ENCODE data around the gene ANGPTL3.
"Not testable (repeated sequence)": the region's sequence is repeated elsewhere in the genome, so short reads cannot be mapped to it uniquely, and the experiment has no call there.

The ANGPTL3 gene

DNA sequence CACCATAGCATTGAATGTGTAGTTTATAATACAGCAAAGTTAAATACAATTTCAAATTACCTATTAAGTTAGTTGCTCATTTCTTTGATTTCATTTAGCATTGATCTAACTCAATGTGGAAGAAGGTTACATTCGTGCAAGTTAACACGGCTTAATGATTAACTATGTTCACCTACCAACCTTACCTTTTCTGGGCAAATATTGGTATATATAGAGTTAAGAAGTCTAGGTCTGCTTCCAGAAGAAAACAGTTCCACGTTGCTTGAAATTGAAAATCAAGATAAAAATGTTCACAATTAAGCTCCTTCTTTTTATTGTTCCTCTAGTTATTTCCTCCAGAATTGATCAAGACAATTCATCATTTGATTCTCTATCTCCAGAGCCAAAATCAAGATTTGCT is at the start of gene ANGPTL3:
TSS of gene ANGPTL3 (plus strand) at position 240 of the 400 bp plus-strand sequence. CDS start at position 287, 47 bp downstream.
- in situ Hi-C loops (cut with MboI; ENCODE audit: low sequenced_read_pairs) = no loop called here

GRCh38 chr1:62561306-62561705 is 36.0 kb upstream of the ANGPTL3 start:
- in situ Hi-C loops (cut with MboI; ENCODE audit: low sequenced_read_pairs) = no loop called here

DNA sequence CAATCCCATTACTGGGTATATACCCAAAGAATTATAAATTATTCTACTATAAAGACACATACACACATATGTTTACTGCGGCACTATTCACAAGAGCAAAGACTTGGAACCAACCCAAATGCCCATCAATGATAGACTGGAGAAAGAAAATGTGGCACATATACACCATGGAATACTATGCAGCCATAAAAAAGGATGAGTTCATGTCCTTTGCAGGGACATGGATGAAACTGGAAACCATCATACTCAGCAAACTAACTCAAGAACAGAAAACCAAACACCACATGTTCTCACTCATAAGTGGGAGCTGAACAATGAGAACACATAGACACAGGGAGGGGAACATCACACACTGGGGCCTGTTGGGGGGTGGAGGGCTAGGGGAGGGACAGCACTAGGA is 30.1 kb upstream of the ANGPTL3 start:
- in situ Hi-C loops (cut with MboI; ENCODE audit: low sequenced_read_pairs) = not testable (repeated sequence)

DNA sequence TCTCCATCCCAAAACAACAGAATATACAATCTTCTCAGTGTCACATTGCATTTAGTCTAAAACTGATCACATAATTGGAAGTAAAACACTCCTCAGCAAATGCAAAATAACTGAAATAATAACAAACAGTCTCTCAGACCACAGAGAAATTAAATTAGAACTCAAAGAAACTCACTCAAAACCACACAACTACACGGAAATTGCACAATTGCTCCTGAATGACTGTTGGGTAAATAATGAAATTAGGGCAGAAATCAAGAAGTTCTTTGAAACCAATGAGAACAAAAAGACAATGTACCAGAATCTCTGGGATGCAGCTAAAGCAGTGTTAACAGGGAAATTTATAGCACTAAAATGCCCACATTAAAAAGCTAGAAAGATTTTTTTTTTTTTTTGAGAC is 29.4 kb upstream of the ANGPTL3 start:
- in situ Hi-C loops (cut with MboI; ENCODE audit: low sequenced_read_pairs) = not testable (repeated sequence)

GRCh38 chr1:62571517-62571916 is 25.8 kb upstream of the ANGPTL3 start:
- in situ Hi-C loops (cut with MboI; ENCODE audit: low sequenced_read_pairs) = not testable (repeated sequence)

- in situ Hi-C loops (cut with MboI; ENCODE audit: low sequenced_read_pairs) = no loop called here
These were observed 24.8 kb upstream of the ANGPTL3 start for GRCh38 chr1:62572476-62572875.

GRCh38 chr1:62573675-62574074 is 23.6 kb upstream of the ANGPTL3 start:
- in situ Hi-C loops (cut with MboI; ENCODE audit: low sequenced_read_pairs) = no loop called here

- in situ Hi-C loops (cut with MboI; ENCODE audit: low sequenced_read_pairs) = no loop called here
These were observed 11.7 kb upstream of the ANGPTL3 start for GRCh38 chr1:62585469-62586155.

- in situ Hi-C loops (cut with MboI; ENCODE audit: low sequenced_read_pairs) = no loop called here
These were observed 9.3 kb upstream of the ANGPTL3 start for GRCh38 chr1:62588000-62588399.

GRCh38 chr1:62589321-62589720 is 8.0 kb upstream of the ANGPTL3 start:
- in situ Hi-C loops (cut with MboI; ENCODE audit: low sequenced_read_pairs) = no loop called here

GRCh38 chr1:62590255-62590969 is 6.9 kb upstream of the ANGPTL3 start:
- in situ Hi-C loops (cut with MboI; ENCODE audit: low sequenced_read_pairs) = no loop called here

GRCh38 chr1:62590970-62591368 is 6.4 kb upstream of the ANGPTL3 start:
- in situ Hi-C loops (cut with MboI; ENCODE audit: low sequenced_read_pairs) = no loop called here

DNA sequence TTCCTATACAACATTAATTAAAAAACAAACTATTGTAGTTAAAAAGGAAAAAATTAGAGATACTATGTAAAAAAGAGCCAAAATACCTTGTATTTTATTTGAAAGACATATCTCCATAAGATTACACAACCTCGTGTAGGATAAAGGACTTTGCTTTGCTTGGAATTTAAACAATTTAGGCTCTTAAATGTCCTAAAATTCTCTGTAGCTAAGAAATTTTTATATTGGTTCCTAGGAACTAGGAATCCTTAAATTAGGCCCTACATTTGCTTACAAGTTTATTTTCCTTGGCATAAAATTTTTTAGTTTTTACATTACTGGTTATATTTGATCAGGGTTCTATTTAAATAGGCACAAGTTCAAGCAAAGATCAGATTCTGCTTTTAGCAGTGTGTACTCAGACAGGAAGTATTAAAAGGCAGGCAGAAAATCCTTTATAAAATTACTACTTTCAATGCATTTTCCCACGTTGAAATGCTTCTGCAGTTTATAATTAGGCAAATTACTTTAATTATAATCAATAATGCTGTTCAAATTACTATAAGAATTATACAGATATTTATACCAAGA is 3.4 kb upstream of the ANGPTL3 start:
- in situ Hi-C loops (cut with MboI; ENCODE audit: low sequenced_read_pairs) = no loop called here

DNA sequence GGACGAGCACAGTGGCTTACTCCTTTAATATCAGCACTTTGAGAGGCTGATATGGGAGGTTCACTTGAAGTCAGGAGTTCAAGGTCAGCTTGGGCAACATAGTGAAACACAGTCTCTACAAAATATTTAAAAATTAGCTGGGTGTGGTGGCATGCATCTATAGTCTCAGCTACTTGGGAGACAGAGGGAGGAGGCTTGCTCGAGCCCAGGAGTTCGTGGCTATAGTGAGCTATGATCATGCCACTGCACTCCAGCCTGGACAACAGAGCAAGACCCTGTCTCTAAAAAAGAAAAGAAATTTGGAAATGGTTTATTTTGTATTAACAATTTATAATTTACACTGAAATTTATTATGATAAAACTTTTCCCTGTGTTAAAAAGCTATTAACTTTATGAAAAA is 1.7 kb upstream of the ANGPTL3 start:
- in situ Hi-C loops (cut with MboI; ENCODE audit: low sequenced_read_pairs) = no loop called here

DNA sequence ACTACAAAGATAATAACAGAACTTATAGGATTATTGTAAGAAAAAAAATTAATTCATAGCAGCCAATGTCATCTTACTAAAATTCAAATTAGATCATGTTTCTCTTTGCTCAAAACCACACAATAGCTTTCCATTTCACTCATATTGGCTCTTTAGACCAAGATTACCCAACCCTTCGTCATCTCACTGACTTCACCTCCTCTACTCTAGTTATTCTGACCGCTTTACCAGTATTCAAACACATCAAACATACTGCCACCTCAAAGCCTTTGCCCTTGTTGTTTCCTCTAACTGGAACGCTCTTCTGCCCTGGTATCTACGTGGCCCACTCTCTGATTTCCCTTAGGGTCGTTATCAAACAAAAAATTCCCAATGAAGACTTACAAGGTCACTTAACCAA is 1.7 kb downstream of the ANGPTL3 start:
- in situ Hi-C loops (cut with MboI; ENCODE audit: low sequenced_read_pairs) = no loop called here

DNA sequence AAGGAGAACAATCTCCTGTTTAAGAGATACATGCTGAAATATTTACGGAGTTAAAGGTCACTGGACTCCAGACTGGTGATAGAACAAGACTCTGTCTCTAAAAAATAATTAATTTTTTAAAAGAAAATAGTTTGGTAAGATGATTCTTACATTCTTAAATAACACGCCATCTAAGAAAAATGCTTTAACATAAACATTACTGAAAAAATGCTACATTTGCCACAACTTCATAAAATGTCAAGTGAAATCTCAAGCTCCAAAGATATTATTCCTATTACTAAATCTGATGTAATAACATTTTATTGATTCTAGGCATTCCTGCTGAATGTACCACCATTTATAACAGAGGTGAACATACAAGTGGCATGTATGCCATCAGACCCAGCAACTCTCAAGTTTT is 4.1 kb downstream of the ANGPTL3 start:
- in situ Hi-C loops (cut with MboI; ENCODE audit: low sequenced_read_pairs) = no loop called here

GRCh38 chr1:62608905-62609304 is 11.6 kb downstream of the ANGPTL3 start:
- in situ Hi-C loops (cut with MboI; ENCODE audit: low sequenced_read_pairs) = no loop called here

DNA sequence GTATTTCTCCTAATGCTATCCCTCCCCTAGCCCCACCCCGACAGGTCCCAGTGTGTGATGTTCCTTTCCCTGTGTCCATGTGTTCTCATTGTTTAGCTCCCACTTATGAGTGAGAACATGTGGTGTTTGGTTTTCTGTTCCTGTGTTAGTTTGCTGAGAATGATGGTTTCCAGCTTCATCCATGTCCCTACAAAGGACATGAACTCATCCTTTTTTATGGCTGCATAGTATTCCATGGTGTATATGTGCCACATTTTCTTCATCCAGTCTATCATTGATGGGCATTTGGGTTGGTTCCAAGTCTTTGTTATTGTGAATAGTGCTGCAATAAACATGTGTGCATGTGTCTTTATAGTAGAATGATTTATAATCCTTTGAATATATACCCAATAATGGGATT is 13.3 kb downstream of the ANGPTL3 start:
- in situ Hi-C loops (cut with MboI; ENCODE audit: low sequenced_read_pairs) = not testable (repeated sequence)

GRCh38 chr1:62612770-62613169 is 15.4 kb downstream of the ANGPTL3 start:
- in situ Hi-C loops (cut with MboI; ENCODE audit: low sequenced_read_pairs) = no loop called here

DNA sequence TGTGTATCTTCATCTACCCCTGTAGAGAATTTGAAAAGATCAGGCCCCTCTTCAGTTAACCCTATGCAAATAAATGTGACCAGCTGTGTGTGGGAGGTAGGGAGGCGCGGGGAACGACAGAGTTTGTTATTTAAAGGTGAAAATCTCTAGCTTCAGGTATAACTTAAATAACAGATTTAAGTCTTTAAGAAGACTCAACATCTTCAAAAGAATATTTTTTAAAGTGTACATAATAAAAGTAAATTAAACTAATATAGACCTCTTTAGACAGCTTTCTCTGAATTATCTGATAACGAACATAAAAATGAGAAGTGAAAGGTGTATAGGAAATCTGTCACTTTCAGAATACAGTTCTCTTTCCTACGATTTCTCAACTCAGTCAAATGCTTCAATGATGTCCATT is 16.0 kb downstream of the ANGPTL3 start:
- in situ Hi-C loops (cut with MboI; ENCODE audit: low sequenced_read_pairs) = no loop called here

GRCh38 chr1:62613890-62614289 is 16.6 kb downstream of the ANGPTL3 start:
- in situ Hi-C loops (cut with MboI; ENCODE audit: low sequenced_read_pairs) = no loop called here

- in situ Hi-C loops (cut with MboI; ENCODE audit: low sequenced_read_pairs) = no loop called here
These were observed 24.6 kb downstream of the ANGPTL3 start for GRCh38 chr1:62621907-62622306.
